HepG2 (cell line): ENCODE results near the gene FSD1. TPM values are rescaled to one million over a fixed set of nuclear protein-coding genes. Genes with fewer than 3 reads are reported as not detected.

Source experiments
- DNMT3B ChIP-seq: conservative IDR thresholded peaks from 2 replicates; pipeline ENCODE4 v1.6.1; 2016; ENCODE audit warnings: missing biosample characterization, control low read depth
- KAT7 ChIP-seq: IDR thresholded peaks from 2 replicates; pipeline ENCODE4 v1.6.1; 2018; ENCODE audit warnings: borderline replicate concordance, missing compliant biosample characterization
- KDM4B ChIP-seq: sonication (generic); formaldehyde crosslinking; IDR thresholded peaks from 2 replicates; pipeline ENCODE4 v1.4.0; 2020; ENCODE audit warnings: missing genetic modification reagents
- NFYC ChIP-seq: IDR thresholded peaks from 2 replicates; pipeline ENCODE4 v1.6.1; 2016; ENCODE audit warnings: missing genetic modification reagents, missing compliant biosample characterization
- POGZ ChIP-seq: sonication (generic); formaldehyde crosslinking; IDR thresholded peaks from 2 replicates; pipeline ENCODE4 v1.4.0; 2020; ENCODE audit warnings: mild to moderate bottlenecking, missing genetic modification reagents
- SOX6 ChIP-seq, 2 experiments: fragments of 450-650 bp in 1 of 2; sonication (generic) in 1 of 2; formaldehyde crosslinking in 1 of 2; IDR thresholded peaks; 2 replicates each; pipeline versions ENCODE4 v1.4.0 to v1.6.1; 2017 to 2020; ENCODE audit warnings: antibody characterized with exemption in 1 of 2, mild to moderate bottlenecking in 1 of 2, missing genetic modification reagents in 1 of 2
- XBP1 ChIP-seq: sonication (generic); formaldehyde crosslinking; IDR thresholded peaks from 2 replicates; pipeline ENCODE4 v1.5.0; 2020; ENCODE audit warnings: missing genetic modification reagents
- ZBTB3 ChIP-seq: sonication (generic); formaldehyde crosslinking; IDR thresholded peaks from 2 replicates; pipeline ENCODE4 v1.4.0; 2020; ENCODE audit warnings: low read depth, mild to moderate bottlenecking, moderate library complexity, missing genetic modification reagents, borderline replicate concordance
- ZNF225 ChIP-seq: sonication (generic); formaldehyde crosslinking; IDR thresholded peaks from 2 replicates; pipeline ENCODE4 v1.4.0; 2020; ENCODE audit warnings: mild to moderate bottlenecking, missing genetic modification reagents
- ZNF354B ChIP-seq: sonication (generic); formaldehyde crosslinking; IDR thresholded peaks from 2 replicates; pipeline ENCODE4 v1.8.0; 2022; ENCODE audit warnings: mild to moderate bottlenecking, missing genetic modification reagents
- ZNF570 ChIP-seq: sonication (generic); formaldehyde crosslinking; IDR thresholded peaks from 2 replicates; pipeline ENCODE4 v1.4.0; 2020; ENCODE audit warnings: mild to moderate bottlenecking, missing genetic modification reagents, borderline replicate concordance
- ZNF782 ChIP-seq: sonication (generic); formaldehyde crosslinking; IDR thresholded peaks from 2 replicates; pipeline ENCODE4 v1.4.0; 2020; ENCODE audit warnings: missing genetic modification reagents, mild to moderate bottlenecking, borderline replicate concordance
- polyA plus RNA-seq, 8 experiments: library from polyadenylated mRNA; depleted of rRNA in 3 of 8; stranded (reverse) in 7 of 8; unstranded in 1 of 8; fragments of >200 nt; fragmentation: Illumina TruSeq in 4 of 8; extraction: Trizol in 4 of 8; gene quantifications; 2 replicates each; pipeline versions ENCODE4 v1.2.1 to v1.2.3, GENCODE V29; 2011 to 2016; ENCODE audit warnings: low read depth in 4 of 8, missing spikeins in 1 of 8, mixed read lengths in 1 of 8; ENCODE audit not compliant: insufficient read depth in 1 of 8
- total RNA-seq, 5 experiments: library from RNA; depleted of rRNA; stranded (reverse); fragments of >200 nt; fragmentation: Illumina TruSeq; extraction: Trizol; gene quantifications; 2 replicates each; pipeline ENCODE4 v1.2.3, GENCODE V29; 2016; ENCODE audit warnings: low read depth in 1 of 5
- TF ChIP-seq, protein P1 (sequence below): IDR thresholded peaks from 2 replicates; pipeline ENCODE4 v1.6.1; 2016; ENCODE audit warnings: missing genetic modification reagents, missing compliant biosample characterization
- TF ChIP-seq, protein P2 (sequence below): sonication (generic); formaldehyde crosslinking; IDR thresholded peaks from 2 replicates; pipeline ENCODE4 v1.8.0; 2022; ENCODE audit warnings: low read depth, missing genetic modification reagents
- TF ChIP-seq, protein P3 (sequence below): sonication (generic); formaldehyde crosslinking; IDR thresholded peaks from 2 replicates; pipeline ENCODE4 v1.5.0; 2020; ENCODE audit warnings: missing genetic modification reagents
- TF ChIP-seq, protein P4 (sequence below): IDR thresholded peaks from 2 replicates; pipeline ENCODE4 v1.6.1; 2018; ENCODE audit warnings: missing genetic modification reagents
- TF ChIP-seq, protein P5 (sequence below): sonication (generic); formaldehyde crosslinking; IDR thresholded peaks from 2 replicates; pipeline ENCODE4 v1.4.0; 2020; ENCODE audit warnings: mild to moderate bottlenecking, missing genetic modification reagents, borderline replicate concordance

The FSD1 gene
- total and polyA plus RNA-seq, 2 of the 13 experiments (the other 11 are each of a cell fraction or from before 2014, with no cell fraction given) = 0.29 to 0.66 TPM

DNA sequence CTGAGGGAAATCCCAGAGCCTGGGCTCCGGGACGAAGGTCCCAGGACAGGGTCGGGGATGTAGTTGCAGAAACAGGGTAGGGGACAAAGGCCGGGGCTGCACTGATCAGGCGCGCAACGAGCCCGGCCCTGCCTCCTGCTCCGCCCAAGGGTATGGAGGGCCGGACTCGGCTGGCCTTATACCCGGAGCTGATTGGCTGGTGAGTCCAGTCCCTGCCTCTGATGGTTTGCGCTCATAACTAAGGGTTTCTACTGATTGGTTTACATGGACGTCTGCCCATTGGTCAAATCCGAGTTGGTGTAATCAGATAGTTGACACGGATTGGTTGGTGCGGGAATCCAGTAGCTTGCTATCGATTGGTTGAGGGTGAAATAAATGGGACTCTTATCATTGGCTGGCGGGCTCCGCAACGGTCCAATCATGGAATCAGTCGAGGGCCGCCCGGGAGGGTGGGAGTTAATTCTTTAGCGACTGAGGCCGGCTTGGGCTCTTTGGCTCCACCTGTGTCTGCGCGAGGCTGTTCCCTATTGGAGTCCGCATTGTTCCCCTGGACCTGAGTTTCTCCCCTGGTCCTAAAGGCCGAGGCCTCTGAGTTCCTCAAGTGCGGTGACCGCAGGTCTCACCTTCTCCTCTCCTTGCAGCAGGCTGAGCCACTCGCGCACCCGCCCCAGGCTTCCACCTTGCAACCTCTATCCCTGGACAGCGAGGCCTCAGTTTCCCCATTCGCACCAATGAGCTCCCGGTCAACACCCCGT, 38.4 kb downstream of the FSD1 start (continued):
- TF ChIP-seq ZNF354B (CRISPR knock-in tag) (no peak), ZNF782 (CRISPR knock-in tag) (no peak), SOX6 (IDR thresholded peaks at IDR 0.05) (no peak), SOX6 (CRISPR knock-in tag; IDR thresholded peaks at IDR 0.05) (peak; percentile 78), ZBTB3 (CRISPR knock-in tag) (no peak), KAT7 (peak; percentile 15; the same call in 1 of the 2 replicates), ZNF570 (no peak), NFYC (CRISPR knock-in tag) (peak; percentile 98), ZNF225 (CRISPR knock-in tag) (no peak), KDM4B (CRISPR knock-in tag) (0 out of 2 replicates have a peak, but pooled peaks have one; percentile 26), XBP1 (no peak), DNMT3B (CRISPR knock-in tag) (0 out of 2 replicates have a peak, but pooled peaks have one; percentile 50), POGZ (CRISPR knock-in tag) (peak; percentile 75)
- TF ChIP-seq, protein P1, sequence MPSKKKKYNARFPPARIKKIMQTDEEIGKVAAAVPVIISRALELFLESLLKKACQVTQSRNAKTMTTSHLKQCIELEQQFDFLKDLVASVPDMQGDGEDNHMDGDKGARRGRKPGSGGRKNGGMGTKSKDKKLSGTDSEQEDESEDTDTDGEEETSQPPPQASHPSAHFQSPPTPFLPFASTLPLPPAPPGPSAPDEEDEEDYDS = peak; percentile 94
- TF ChIP-seq, protein P2, sequence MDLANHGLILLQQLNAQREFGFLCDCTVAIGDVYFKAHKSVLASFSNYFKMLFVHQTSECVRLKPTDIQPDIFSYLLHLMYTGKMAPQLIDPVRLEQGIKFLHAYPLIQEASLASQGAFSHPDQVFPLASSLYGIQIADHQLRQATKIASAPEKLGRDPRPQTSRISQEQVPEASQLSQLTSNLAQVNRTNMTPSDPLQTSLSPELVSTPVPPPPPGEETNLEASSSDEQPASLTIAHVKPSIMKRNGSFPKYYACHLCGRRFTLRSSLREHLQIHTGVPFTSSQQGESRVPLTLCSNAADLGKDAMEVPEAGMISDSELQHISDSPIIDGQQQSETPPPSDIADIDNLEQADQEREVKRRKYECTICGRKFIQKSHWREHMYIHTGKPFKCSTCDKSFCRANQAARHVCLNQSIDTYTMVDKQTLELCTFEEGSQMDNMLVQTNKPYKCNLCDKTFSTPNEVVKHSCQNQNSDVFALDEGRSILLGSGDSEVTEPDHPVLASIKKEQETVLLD (CRISPR knock-in tag) = 0 out of 2 replicates have a peak, but pooled peaks have one; percentile 32
- TF ChIP-seq, protein P3, sequence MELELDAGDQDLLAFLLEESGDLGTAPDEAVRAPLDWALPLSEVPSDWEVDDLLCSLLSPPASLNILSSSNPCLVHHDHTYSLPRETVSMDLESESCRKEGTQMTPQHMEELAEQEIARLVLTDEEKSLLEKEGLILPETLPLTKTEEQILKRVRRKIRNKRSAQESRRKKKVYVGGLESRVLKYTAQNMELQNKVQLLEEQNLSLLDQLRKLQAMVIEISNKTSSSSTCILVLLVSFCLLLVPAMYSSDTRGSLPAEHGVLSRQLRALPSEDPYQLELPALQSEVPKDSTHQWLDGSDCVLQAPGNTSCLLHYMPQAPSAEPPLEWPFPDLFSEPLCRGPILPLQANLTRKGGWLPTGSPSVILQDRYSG (CRISPR knock-in tag) = no peak
- TF ChIP-seq, protein P4, sequence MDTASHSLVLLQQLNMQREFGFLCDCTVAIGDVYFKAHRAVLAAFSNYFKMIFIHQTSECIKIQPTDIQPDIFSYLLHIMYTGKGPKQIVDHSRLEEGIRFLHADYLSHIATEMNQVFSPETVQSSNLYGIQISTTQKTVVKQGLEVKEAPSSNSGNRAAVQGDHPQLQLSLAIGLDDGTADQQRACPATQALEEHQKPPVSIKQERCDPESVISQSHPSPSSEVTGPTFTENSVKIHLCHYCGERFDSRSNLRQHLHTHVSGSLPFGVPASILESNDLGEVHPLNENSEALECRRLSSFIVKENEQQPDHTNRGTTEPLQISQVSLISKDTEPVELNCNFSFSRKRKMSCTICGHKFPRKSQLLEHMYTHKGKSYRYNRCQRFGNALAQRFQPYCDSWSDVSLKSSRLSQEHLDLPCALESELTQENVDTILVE (CRISPR knock-in tag) = 0 out of 2 replicates have a peak, but pooled peaks have one; percentile 16
- TF ChIP-seq, protein P5, sequence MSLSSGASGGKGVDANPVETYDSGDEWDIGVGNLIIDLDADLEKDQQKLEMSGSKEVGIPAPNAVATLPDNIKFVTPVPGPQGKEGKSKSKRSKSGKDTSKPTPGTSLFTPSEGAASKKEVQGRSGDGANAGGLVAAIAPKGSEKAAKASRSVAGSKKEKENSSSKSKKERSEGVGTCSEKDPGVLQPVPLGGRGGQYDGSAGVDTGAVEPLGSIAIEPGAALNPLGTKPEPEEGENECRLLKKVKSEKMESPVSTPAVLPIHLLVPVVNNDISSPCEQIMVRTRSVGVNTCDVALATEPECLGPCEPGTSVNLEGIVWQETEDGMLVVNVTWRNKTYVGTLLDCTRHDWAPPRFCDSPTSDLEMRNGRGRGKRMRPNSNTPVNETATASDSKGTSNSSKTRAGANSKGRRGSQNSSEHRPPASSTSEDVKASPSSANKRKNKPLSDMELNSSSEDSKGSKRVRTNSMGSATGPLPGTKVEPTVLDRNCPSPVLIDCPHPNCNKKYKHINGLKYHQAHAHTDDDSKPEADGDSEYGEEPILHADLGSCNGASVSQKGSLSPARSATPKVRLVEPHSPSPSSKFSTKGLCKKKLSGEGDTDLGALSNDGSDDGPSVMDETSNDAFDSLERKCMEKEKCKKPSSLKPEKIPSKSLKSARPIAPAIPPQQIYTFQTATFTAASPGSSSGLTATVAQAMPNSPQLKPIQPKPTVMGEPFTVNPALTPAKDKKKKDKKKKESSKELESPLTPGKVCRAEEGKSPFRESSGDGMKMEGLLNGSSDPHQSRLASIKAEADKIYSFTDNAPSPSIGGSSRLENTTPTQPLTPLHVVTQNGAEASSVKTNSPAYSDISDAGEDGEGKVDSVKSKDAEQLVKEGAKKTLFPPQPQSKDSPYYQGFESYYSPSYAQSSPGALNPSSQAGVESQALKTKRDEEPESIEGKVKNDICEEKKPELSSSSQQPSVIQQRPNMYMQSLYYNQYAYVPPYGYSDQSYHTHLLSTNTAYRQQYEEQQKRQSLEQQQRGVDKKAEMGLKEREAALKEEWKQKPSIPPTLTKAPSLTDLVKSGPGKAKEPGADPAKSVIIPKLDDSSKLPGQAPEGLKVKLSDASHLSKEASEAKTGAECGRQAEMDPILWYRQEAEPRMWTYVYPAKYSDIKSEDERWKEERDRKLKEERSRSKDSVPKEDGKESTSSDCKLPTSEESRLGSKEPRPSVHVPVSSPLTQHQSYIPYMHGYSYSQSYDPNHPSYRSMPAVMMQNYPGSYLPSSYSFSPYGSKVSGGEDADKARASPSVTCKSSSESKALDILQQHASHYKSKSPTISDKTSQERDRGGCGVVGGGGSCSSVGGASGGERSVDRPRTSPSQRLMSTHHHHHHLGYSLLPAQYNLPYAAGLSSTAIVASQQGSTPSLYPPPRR = no peak
